ENCODE measurements around the gene TNIP3.
"Not testable (repeated sequence)": the region's sequence is repeated elsewhere in the genome, so short reads cannot be mapped to it uniquely, and the experiment has no call there.

Gene TNIP3

DNA sequence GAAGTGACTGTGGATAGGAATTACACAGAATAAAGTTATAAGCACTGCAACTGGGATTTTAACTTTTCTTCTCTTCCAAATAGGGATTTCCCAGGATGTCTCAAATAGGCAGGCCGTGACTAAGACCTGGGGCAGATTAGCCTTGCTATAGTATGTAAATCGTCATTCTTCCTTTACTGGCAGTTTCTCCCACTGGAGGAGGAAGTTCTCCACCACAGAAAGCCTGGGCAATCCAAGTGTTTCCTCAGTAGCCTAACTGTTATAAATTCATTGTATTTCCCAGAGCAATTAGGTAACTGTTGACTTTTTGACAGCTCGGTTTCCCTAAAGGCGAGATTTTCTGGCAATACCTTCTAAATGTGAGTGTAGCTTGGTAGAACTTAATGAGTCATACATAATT, at the start of gene TNIP3:
TSS of gene TNIP3 (minus strand) at position 31 of the 400 bp plus-strand sequence. CDS start 196 bp downstream, outside the sequence.
- DNase-seq: peak; percentile 48

- peak; percentile 44 for DNase-seq
Observed at GRCh38 chr4:121212806-121213205, 48.7 kb upstream of the TNIP3 start.

- peak; percentile 84 for DNase-seq
Observed at GRCh38 chr4:121209171-121209570, 45.0 kb upstream of the TNIP3 start.

DNA sequence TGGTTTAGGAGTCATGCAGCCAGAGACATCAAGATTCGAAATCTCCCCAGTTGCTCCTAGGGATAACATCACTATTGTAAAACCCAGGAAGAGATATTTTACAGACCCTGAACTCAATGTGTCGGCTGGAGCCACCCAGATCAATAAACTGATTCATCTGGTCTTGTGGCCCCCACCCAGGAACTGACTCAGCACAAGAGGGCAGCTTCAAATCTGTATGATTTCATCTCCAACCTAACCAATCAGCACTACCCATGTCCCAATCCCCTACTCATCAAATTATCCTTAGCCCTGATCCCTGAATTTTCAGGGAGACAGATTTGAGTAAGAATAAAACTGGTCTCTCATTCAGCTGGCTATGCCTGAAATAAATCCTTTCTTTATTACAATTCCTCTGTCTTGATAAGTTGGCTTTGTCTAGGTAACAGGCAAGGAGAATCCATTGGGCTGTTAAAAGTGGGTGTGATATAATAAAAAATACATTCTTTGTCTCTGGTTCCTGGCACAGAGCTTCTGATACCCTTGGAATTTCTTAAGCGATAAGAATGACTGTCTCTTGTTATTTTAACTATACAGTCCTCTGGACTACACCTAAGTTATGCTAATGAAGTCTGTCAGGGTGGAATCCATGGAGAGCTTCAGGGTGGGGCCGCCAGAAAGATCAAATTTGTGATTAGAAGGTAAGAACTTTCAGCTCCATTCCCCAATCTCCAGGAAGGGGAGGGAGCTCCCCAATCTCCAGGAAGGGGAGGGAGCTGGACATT, 44.3 kb upstream of the TNIP3 start:
- no peak for DNase-seq

DNA sequence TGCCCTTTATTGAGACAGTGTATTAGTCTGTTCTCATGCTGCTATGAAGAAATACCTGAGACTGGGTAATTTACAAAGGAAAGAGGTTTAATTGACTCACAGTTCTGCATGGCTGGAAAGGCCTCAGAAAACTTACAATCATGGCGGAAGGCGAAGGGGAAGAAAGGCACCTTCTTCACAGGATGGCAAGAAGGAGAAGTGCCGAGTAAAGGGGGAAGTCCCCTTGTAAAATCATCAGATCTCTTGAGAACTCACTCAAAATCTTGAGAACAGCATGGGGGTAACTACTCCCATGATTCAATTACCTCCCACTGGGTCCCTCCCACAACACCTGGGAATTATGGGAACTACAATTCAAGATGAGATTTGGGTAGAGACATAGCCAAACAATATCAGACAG, 41.7 kb upstream of the TNIP3 start:
- not testable (repeated sequence) for DNase-seq

GRCh38 chr4:121200795-121201472, 36.8 kb upstream of the TNIP3 start:
- no peak for DNase-seq

GRCh38 chr4:121199742-121200561, 35.8 kb upstream of the TNIP3 start:
- no peak for DNase-seq

DNA sequence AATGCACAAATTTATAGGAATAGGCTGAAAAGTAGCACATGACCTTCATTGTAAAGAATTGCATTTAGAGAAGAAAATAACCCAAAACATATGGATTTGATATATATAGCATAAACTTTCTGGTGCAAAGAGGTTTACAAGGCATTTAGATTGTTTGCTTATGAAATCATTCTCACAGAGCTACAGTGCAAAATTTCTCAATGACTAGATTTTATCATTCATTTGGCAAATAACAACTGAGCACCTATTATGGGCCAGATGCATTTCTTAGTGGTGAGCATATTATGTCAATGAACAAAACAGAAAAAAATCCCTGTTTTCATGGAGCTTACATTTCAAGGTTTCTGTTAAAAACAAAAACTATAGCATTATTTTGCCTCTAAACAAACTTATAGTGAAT, 34.1 kb upstream of the TNIP3 start:
- peak; percentile 67 for DNase-seq

GRCh38 chr4:121195649-121196048, 31.5 kb upstream of the TNIP3 start:
- no peak for DNase-seq

DNA sequence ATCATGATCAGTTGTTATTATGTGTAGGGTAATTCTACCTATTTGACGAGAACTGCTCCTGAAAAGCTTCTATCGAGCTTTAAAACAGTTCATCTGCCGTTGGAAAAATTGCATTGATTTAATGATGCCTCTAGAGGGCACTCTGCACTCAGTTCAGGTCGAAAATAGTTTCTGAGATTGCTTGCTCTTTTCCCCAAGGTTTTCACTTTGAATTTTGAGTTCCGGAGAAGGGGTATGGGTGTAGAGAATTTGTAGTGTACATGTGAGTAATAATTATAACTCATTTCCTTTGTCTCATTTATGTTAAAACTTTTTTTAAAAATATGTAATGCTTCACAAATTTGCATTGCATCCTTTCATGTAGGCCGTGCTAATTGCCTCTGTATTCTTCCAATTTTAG, 28.4 kb upstream of the TNIP3 start:
- DNase-seq: peak; percentile 48

DNA sequence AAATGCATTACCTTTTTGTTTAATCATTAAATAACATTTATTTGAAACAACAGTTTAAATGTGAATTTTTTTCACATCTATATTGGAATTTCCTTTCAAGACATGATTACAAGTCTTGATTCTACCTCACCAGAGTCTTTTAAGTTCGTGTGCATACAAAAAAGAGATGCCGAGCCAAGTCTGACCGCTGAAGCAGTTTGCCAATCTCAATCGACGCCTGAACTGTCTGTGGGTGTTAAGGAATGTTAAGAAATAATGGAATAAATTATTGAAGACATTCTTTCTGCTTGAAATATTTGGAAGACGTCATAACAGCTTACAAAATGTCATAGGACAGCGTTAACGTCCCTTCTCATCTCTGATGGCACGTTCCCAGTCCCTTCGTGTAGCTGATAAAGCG, 27.9 kb upstream of the TNIP3 start:
- DNase-seq: no peak

GRCh38 chr4:121191361-121191760, 27.2 kb upstream of the TNIP3 start:
- DNase-seq: no peak

DNA sequence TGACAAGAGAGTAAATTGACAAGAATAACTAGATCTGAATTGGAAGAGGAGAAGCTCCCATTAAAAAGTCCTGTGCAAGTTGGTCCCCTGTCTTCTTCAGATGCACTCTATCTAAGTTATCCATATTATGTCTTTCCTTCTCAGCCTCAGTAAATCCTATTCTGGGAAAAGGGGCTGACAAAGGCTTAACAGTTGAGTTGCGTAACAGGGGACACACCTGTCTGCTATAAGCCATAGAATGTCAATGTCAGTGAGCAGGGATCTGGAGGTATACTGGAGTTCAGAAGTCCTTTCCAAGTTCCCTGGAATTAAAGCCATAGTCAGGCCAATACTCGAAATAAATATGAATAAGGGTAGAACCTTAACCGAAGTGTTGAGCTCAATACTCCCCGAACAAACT, 26.3 kb upstream of the TNIP3 start:
- DNase-seq: no peak

GRCh38 chr4:121189326-121190215, 25.4 kb upstream of the TNIP3 start:
- DNase-seq: no peak

DNA sequence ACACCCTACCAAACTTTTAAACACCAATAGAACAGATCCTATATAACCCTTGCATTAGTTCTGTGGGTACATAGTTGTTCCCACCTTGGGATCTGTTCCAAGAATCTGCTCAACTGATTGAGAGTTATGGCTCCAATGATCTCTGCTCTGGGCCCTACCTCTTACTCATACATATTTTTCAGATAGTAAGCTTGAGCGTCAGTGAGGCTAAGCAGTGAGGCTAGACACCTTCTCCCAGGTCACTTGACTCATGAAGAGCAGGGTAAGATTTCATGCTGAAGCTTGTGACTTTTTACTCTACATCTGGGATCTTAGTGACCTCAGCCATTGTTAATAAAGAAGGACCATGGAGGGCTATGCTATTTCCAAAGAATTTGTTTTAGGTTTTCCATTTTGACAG, 23.1 kb upstream of the TNIP3 start:
- DNase-seq: peak; percentile 14

DNA sequence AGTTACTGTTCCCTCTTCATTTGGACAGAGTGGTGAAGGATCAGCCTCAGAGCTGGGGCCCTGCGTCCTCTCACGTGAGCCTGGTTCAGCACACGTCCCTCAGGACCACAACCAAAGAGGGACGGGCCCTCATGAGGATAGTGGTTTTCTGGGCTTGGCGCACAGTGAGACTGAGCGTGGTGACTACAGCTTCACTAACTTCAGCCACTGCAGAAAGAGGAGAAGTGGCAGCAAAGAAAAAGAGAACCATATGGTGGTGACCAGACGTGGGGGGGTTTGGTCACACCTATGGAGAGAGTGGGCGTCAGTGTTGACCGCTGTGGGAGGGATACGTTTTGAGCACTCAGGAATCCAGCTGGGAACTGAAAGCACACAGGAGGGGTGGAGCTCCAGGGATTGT, 21.8 kb upstream of the TNIP3 start:
- DNase-seq: no peak

DNA sequence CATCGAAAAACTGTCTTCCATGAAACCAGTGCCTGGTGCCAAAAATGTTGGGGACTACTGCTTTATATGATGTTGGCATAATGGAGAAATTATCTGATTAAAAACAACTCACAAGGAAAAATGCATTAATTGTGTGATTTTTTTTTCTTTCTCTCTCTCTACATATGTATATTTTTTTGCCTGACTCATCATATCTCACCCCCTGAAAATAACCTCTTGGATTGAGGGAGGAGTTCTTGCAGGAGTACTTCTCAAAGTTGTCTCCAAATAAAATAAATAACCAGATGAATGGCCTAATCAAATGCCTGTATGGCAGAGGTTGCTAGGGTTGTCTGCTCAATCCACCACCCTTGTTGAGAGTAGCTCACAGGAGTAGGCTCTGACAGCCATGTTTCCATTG, 19.9 kb upstream of the TNIP3 start:
- no peak for DNase-seq

DNA sequence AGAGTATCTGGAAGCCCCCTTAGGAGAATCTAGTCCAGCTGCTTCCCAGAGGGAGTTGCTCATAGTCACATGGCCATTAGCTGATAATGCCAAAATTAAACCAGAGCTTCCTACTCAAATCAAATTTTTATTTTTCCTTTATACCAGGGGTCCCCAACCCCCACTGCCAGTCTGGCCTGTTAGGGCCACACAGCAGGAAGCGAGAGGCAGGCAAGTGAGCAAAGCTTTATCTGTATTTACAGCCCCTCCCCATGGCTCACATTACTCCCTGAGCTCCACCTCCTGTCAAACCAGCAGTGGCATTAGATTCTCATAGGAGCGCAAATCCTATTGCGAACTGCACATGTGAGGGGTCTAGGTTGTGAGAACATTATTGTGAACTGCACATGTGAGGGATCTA, 19.2 kb upstream of the TNIP3 start:
- DNase-seq: no peak

- DNase-seq: peak; percentile 31
Observed at GRCh38 chr4:121182296-121182695, 18.2 kb upstream of the TNIP3 start.

DNA sequence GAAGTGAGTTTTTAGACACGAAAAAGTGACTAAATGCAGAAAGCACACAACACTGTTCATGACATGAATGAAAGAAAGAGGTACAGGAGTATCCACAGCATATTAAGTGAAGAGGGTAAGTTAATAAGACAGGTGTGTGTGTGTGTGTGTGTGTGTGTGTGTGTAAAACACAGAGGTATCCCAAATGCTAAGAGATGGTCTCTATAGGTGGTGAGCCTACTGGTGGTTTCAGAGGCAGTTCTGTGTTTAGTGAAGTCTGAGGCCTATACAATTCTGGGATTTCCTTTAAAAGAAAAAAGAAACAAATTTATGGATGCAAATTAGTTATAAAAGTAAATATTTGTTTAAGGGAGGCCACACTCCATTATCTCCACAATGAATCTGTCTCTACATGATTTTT, 17.4 kb upstream of the TNIP3 start:
- no peak for DNase-seq

GRCh38 chr4:121180558-121180957, 16.4 kb upstream of the TNIP3 start:
- no peak for DNase-seq

All from fibroblast of upper back skin (primary cell).